ENCODE measurements around the gene TMEM229B. TPM values are rescaled to one million over a fixed set of nuclear protein-coding genes. Genes with fewer than 3 reads are reported as not detected.

The TMEM229B gene
- total RNA-seq, 1 donor from 2014 or later, result 9.8 TPM

DNA sequence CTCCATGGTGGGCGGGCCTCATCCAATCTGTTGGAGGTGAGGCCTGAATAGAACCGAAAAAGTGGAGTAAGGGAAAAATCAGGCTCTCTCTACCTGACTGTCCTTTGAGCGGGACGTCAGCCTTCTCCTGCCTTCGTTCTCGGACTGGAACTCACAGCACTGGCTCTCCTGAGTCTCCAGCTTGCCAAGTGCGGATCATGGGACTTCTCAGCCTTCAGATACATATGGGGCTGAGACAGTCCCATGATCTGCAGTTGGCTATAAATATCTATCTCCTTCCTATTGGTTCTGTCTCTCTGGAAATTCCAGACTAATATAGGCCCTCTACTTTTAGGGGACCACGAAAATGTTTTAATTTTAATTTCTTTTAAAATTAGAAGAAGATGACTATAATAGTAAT is 46.8 kb downstream of the TMEM229B start:
- no peak for DNase-seq (ENCODE audit: extremely low spot score in 2 of 2)
- no peak overlapping the region for H3K4me3 ChIP-seq
- no peaks in the 10 kb centered on the region for H3K9me3 ChIP-seq
- no peak overlapping the region for H3K27ac ChIP-seq
- intact Hi-C loops (cut with DNase I), result no loop called here
- H3K27me3 ChIP-seq, result no peaks in the 10 kb centered on the region
- no peak for TF ChIP-seq POLR2AphosphoS5 (IDR thresholded peaks at IDR 0.05; ENCODE audit: insufficient read depth in 1 of 2, low read depth in 1 of 2)
- TF ChIP-seq POLR2A (IDR thresholded peaks at IDR 0.05), result no peak
- TF ChIP-seq, protein P1, sequence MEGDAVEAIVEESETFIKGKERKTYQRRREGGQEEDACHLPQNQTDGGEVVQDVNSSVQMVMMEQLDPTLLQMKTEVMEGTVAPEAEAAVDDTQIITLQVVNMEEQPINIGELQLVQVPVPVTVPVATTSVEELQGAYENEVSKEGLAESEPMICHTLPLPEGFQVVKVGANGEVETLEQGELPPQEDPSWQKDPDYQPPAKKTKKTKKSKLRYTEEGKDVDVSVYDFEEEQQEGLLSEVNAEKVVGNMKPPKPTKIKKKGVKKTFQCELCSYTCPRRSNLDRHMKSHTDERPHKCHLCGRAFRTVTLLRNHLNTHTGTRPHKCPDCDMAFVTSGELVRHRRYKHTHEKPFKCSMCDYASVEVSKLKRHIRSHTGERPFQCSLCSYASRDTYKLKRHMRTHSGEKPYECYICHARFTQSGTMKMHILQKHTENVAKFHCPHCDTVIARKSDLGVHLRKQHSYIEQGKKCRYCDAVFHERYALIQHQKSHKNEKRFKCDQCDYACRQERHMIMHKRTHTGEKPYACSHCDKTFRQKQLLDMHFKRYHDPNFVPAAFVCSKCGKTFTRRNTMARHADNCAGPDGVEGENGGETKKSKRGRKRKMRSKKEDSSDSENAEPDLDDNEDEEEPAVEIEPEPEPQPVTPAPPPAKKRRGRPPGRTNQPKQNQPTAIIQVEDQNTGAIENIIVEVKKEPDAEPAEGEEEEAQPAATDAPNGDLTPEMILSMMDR (IDR thresholded peaks at IDR 0.05), result no peak
- H3K4me1 ChIP-seq, result peaks cover 4% of the 10 kb centered on the region
- no peaks in the 10 kb centered on the region for H3K36me3 ChIP-seq

DNA sequence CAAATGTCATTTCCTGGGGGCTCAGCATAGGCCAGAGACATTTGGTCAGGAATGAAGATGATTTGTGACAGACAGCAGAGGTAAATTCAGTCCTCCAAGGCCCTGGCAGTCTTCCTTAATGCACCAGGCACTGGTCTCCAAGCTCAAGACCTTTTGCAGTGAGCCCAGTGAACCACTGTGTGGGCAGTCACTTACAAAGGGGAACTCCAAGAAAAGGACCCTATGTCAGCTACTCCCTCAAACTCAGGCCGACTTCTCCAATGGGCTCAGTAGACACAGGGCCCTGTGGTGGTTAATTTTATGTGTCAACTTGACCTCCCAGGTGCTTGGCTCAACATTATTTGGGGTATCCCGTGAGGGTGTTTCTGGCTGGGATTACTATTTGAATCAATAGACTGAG is 47.3 kb downstream of the TMEM229B start:
- DNase-seq (ENCODE audit: extremely low spot score in 2 of 2), result no peak
- H3K4me3 ChIP-seq, result no peak overlapping the region
- no peak overlapping the region for H3K27ac ChIP-seq
- intact Hi-C loops (cut with DNase I), result no loop called here
- TF ChIP-seq, protein P1 (IDR thresholded peaks at IDR 0.05), result no peak
- no peak for TF ChIP-seq POLR2A (IDR thresholded peaks at IDR 0.05)
- no peak for TF ChIP-seq POLR2AphosphoS5 (IDR thresholded peaks at IDR 0.05; ENCODE audit: insufficient read depth in 1 of 2, low read depth in 1 of 2)
- H3K36me3 ChIP-seq, result no peaks in the 10 kb centered on the region
- H3K4me1 ChIP-seq, result peaks cover 4% of the 10 kb centered on the region
- no peaks in the 10 kb centered on the region for H3K9me3 ChIP-seq
- H3K27me3 ChIP-seq, result no peaks in the 10 kb centered on the region

DNA sequence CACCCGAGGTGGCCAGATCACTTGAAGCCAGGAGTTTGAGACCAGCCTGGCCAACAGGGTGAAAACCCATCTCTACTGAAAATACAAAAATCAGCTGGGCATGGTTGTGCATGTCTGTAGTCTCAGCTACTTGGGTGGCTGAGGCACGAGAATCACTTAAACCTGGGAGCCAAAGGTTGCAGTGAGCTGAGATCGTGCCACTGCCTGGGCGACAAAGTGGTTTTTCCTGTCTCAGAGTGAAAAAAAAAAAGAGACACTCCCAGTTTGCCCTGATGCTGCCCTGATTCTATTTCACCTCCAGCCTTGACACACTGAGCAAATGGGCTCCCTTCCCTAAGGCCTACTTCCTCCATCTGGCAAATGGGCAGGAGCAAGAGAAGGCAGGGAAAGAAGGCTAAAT is 48.0 kb downstream of the TMEM229B start:
- no peak overlapping the region for H3K27ac ChIP-seq
- no peaks in the 10 kb centered on the region for H3K27me3 ChIP-seq
- peaks cover 4% of the 10 kb centered on the region for H3K4me1 ChIP-seq
- no peak for DNase-seq (ENCODE audit: extremely low spot score in 2 of 2)
- H3K9me3 ChIP-seq, result no peaks in the 10 kb centered on the region
- H3K36me3 ChIP-seq, result no peaks in the 10 kb centered on the region
- no peak overlapping the region for H3K4me3 ChIP-seq
- TF ChIP-seq POLR2A (IDR thresholded peaks at IDR 0.05) (no peak), POLR2AphosphoS5 (IDR thresholded peaks at IDR 0.05; ENCODE audit: insufficient read depth in 1 of 2, low read depth in 1 of 2) (no peak)
- TF ChIP-seq, protein P1 (IDR thresholded peaks at IDR 0.05), result no peak
- intact Hi-C loops (cut with DNase I), result no loop called here

DNA sequence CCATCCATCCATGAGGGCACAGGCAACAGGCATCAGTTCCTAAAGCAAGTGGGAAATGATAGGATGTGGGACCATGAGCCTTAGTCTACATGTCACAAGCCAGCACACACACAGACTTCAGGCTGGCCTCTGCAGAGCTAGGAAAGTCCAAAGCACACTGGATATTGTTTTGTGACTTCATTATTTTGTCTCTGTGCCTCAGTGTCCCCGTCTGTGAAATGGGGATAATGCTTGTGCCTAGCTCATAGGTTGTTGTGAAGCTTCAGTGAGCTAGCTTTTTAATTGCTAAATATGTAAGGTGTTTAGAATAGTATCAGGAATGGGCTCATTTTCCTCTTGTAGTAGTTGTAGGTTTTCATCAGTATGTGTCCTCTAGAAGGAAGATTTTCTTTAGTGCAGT is 49.6 kb downstream of the TMEM229B start:
- DNase-seq (ENCODE audit: extremely low spot score in 2 of 2), result no peak
- H3K36me3 ChIP-seq, result no peaks in the 10 kb centered on the region
- H3K27ac ChIP-seq, result no peak overlapping the region
- H3K4me3 ChIP-seq, result no peak overlapping the region
- TF ChIP-seq POLR2A (IDR thresholded peaks at IDR 0.05) (no peak), POLR2AphosphoS5 (IDR thresholded peaks at IDR 0.05; ENCODE audit: insufficient read depth in 1 of 2, low read depth in 1 of 2) (no peak)
- TF ChIP-seq, protein P1 (IDR thresholded peaks at IDR 0.05), result no peak
- no peaks in the 10 kb centered on the region for H3K9me3 ChIP-seq
- no peaks in the 10 kb centered on the region for H3K27me3 ChIP-seq
- H3K4me1 ChIP-seq, result peaks cover 4% of the 10 kb centered on the region
- intact Hi-C loops (cut with DNase I), result no loop called here

DNA sequence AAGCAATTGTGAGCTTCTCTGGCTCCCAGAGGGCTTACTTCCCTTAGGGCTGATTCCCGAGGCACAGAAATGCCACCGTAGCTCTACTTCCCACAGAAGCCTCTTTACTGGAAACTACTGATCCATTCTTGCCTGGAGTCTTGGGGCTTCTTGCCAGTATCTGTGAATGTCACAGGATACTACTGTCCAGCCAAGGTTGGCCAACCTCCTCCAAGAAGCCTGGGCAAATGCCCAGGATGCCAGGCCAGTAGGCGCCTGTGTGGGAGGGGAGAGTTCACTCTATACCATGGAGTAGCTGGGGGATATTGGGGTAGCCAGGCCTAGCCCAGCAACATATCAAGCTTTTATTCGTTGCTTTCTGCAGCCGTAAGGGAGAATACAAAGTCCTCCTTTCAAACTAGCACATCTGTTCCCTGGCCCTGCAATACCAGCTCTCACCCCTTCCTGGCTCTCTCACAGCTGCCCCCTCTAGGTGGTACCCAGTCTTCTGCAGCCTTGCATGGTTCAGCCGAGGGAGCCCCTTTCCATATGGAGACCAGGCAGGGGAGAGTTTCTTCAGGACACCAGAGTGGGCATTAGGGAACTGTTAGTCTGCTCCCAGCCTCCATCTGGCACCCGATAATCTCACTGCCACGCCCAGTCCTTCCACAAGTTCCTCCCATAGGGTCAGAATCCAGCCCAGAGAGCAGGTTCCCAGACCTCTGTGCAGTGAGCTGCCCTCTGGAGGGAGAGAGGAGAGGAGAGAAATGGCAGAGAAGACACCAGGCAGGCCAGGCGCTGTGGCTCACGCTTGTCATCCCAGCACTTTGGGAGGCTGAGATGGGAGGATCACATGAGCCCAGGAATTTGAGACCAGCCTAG is 52.3 kb downstream of the TMEM229B start:
- no peaks in the 10 kb centered on the region for H3K36me3 ChIP-seq
- no peak for DNase-seq (ENCODE audit: extremely low spot score in 2 of 2)
- peaks cover 4% of the 10 kb centered on the region for H3K4me1 ChIP-seq
- no peaks in the 10 kb centered on the region for H3K9me3 ChIP-seq
- no peak overlapping the region for H3K27ac ChIP-seq
- no peak for TF ChIP-seq POLR2A (IDR thresholded peaks at IDR 0.05)
- no peak for TF ChIP-seq POLR2AphosphoS5 (IDR thresholded peaks at IDR 0.05; ENCODE audit: insufficient read depth in 1 of 2, low read depth in 1 of 2)
- TF ChIP-seq, protein P1 (IDR thresholded peaks at IDR 0.05), result no peak
- H3K4me3 ChIP-seq, result no peak overlapping the region
- intact Hi-C loops (cut with DNase I), result no loop called here
- H3K27me3 ChIP-seq, result no peaks in the 10 kb centered on the region

Measured in vagina (tissue), 2 donors.